AG10803 (cell line): ENCODE results near the gene GRK6.
"Not testable (repeated sequence)": the region's sequence is repeated elsewhere in the genome, so short reads cannot be mapped to it uniquely, and the experiment has no call there.

ENCODE experiments used
- DNase-seq: peaks from one replicate; pipeline ENCODE4 v3.0.0; 2010; ENCODE audit warnings: low read depth
- H3K4me3 ChIP-seq: 2 replicates; pipeline ENCODE4 v1.5.1; 2011; ENCODE audit warnings: mild to moderate bottlenecking, low read length, control low read depth
- CTCF ChIP-seq: conservative IDR thresholded peaks from 2 replicates; pipeline ENCODE4 v1.5.1; 2011; ENCODE audit warnings: mild to moderate bottlenecking, low read length, control low read depth, inconsistent platforms

The GRK6 gene

GRCh38 chr5:177483994-177484901 lies 57.8 kb downstream of the GRK6 start:
- no peak for DNase-seq
- TF ChIP-seq CTCF = no peak
- H3K4me3 ChIP-seq = no peak overlapping the region; the same call in 1 of the 2 replicates

GRCh38 chr5:177484902-177485549 lies 58.5 kb downstream of the GRK6 start:
- H3K4me3 ChIP-seq = no peak overlapping the region; the same call in 1 of the 2 replicates
- DNase-seq = no peak
- no peak for TF ChIP-seq CTCF

- not testable (repeated sequence) for DNase-seq, H3K4me3 ChIP-seq
Measured at GRCh38 chr5:177485753-177486152, 59.3 kb downstream of the GRK6 start.

GRCh38 chr5:177486256-177486655 lies 59.8 kb downstream of the GRK6 start:
- no peak overlapping the region for H3K4me3 ChIP-seq
- TF ChIP-seq CTCF = no peak
- no peak for DNase-seq

GRCh38 chr5:177487144-177487543 lies 60.7 kb downstream of the GRK6 start:
- H3K4me3 ChIP-seq = no peak overlapping the region
- no peak for DNase-seq
- no peak for TF ChIP-seq CTCF

GRCh38 chr5:177487975-177488374 lies 61.5 kb downstream of the GRK6 start:
- no peak for DNase-seq
- 0 out of 2 replicates have a peak, but pooled peaks have one; percentile 3 for TF ChIP-seq CTCF
- no peak overlapping the region for H3K4me3 ChIP-seq

GRCh38 chr5:177489119-177489716 lies 62.7 kb downstream of the GRK6 start:
- no peak for TF ChIP-seq CTCF
- DNase-seq = no peak
- no peak overlapping the region for H3K4me3 ChIP-seq
